GM10847 (cell line): ENCODE results near the gene RHEB.

ENCODE experiments used
- POLR2A ChIP-seq: IDR thresholded peaks from 2 replicates; pipeline ENCODE4 v1.6.1; 2011; ENCODE audit not compliant: insufficient read length; ENCODE audit errors: extremely low read depth

RHEB gene

DNA sequence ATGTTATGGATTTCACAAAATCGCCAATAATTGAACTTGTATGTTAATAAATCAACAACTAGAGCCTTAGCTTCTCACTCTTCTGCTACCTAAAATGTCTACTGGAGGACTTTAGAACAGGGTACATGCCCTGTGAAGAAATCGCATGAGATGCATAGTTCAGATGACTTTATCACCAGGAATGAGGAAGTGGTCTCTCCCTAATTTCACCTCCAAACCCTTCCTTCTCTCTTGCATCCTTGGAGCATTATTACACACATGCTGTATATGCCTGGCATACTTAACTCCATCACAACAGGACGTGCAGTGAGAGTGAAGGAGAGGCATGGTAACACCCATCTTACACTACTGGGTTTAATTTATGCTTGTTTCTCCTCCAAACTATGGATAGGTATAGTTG, 27.8 kb downstream of the RHEB start:
- TF ChIP-seq POLR2A = no peak

DNA sequence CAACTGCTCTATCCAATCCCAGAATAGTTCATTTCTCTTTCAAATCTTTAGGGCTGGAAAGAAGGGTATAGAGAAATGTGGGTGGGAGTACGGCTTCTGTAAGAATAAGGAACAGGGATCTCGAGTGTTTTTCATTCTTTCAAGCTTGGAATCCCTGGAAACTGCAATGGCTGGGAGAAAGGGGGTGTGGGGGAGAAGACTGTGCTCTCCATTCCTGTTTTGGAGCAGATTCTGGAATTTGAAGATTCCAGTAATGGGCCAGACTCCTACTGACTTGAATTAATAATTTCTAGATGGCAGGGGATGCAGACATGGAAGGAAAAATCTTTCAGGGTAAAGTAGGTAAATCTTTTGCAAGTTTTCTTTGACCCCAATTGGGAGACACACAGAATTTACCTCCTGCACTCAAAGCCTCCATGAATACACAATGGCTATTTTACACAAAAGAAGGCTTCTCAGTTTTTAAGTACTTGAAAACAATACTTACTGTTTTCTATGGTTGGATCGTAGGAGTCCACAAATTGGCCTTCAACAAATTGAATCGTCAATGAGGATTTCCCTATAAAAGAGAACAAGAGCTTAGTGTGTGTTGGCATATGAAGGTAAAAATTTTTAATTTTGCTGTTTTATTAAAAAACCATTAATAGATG, 29.1 kb downstream of the RHEB start:
- no peak for TF ChIP-seq POLR2A

DNA sequence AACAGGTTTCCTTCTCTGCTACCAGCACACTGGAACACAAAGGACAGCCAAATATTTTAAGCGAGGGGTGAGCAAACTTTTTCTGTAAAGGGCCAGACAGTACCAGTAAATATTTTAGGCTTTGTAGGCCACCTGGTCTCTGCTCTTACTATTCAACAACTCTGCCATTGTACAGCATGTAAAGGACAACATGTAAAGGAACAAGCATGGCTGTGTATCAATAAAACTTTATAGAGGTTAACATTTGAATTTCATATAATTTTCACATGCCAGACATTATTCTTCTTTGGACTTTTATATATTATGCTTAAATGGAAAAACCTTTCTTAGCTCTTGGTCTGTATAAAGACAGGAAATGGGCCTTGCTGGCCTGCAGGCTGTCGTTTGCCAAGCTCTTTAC, 30.2 kb downstream of the RHEB start:
- TF ChIP-seq POLR2A = no peak

DNA sequence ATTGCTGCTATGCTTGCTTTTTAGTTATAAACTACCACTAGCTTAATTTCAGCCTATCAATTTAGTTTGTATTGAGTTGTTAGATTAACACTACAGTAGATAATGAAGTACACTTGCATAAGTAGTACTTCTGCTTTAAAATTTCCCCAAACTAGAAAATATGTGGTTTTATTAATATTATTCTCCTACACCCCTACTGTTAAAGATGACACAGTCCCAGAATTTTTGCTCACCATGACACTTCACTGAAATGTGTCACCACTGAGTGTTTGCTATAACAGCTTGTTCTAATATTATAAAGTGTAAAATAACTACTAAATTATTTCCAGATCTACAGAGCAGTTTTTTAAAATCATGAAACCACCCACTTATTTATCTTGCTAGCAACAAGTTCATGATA, 31.6 kb downstream of the RHEB start:
- no peak for TF ChIP-seq POLR2A

DNA sequence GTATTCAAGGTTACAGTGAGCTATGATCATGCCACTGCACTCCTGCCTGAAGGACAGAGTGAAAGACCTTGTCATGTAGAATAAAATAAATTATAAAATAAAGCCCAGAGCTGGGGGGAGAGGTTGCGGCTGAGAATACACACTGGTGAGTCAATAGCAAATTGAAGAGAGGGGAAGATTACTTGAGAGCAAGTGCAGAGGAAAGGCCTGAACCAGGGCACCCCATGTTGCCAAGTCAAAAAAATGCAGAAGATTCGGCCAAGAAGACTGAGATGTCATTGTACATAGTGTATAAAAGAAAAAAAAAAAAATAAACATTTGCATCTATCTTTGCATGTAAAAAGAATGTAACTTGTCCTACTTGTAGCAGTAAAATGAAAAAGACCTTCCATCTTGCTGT, 32.5 kb downstream of the RHEB start:
- TF ChIP-seq POLR2A = no peak

DNA sequence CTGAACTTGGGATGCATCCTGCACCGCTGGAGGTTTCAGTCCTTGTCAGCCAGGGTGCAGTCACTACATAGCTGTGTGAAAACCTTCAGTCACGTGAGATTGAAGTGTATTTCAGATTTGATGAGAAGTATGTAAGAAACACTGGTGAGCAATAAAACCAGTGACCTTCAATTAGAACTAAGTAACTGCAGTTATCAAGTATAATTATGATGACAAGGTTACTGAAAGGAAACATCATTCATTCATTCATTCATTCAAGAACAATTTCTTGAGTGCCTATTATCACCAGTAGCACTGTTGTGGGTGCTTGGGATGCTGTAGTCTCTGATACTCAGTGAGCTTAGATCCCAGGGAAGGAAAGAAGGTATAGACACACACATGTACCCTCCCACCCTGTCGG, 33.6 kb downstream of the RHEB start:
- TF ChIP-seq POLR2A = no peak

DNA sequence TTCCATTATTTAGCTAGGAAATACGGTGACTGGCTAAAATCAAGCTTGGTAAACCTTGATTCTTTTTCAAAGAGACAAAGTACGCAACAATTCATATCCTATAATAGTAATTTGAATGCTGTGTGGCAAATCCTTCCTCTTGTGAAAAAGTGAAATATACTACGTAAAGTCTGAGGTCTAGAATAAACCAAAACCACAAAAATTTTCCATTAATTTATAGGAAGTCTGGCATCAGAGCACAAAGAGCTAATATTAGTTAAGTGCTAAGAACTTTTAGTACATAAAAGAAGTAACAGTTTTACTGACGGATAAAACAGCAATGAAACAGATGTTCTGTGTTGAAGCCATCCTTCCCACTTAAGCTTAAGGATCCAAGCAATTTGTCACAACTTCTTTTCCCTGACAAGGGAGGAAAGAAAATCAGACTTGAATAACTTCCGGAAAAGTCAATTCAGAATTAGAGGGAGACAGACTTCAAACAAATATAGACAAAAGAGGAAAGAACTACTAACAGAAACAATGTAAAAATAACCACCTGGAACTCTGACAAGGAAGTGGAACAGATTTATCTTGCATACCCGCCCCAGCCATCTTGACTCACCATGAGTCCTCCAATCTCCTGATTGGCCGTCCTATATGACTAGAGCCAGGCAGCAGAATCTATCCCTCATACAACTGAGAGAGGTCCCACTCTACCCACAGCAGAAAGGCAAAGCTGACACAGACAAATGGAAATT, 34.6 kb downstream of the RHEB start:
- no peak for TF ChIP-seq POLR2A

DNA sequence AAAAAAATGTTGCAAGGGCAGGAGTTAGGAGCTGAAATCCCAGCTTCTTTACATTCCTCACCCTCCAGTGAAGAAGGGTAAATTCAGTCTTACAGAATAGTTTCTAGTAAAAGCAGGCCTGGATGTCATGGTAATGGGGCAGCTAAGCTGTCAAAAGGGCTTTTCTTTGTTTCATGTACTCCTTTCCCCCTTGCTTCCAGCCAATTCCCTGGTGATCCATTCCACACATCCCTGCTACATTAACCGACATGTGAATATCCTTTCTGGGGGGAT, 36.0 kb downstream of the RHEB start:
- no peak for TF ChIP-seq POLR2A

DNA sequence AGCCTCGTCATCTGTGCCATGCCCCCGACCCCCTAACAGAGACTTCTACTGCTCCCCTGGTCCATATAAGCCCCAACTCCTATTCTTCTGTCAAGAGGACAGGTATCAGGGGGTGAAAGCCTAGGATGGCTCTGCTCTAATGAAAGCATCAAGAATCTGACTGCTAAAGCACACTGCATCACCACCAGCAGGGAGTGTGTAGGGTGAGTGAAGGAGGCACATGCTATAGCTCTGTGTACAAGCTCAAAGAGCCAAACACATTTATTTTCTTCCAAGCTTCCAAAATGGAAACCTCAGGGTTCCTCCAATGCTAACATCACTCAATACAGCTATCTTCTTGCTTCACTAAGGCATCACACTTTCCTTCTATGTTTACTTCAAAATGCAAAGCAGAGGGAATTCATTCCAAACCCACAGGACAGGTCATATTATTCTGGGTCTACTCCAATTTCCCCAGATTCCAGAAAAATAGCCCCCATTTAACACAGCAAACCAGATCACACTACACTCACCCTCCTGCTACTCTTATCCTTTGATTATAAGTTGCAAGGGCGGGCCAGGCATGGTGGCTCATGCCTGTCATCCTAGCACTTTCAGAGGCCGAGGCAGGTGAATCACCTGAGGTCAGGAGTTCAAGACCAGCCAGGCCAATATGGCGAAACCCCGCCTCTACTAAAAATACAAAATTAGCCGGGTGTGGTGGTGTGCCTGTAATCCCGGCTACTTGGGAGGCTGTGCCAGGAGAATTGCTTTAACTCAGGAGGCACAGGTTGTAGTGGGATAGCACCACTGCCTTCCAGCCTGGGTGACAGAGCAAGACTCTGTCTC, 36.6 kb downstream of the RHEB start:
- TF ChIP-seq POLR2A = no peak

DNA sequence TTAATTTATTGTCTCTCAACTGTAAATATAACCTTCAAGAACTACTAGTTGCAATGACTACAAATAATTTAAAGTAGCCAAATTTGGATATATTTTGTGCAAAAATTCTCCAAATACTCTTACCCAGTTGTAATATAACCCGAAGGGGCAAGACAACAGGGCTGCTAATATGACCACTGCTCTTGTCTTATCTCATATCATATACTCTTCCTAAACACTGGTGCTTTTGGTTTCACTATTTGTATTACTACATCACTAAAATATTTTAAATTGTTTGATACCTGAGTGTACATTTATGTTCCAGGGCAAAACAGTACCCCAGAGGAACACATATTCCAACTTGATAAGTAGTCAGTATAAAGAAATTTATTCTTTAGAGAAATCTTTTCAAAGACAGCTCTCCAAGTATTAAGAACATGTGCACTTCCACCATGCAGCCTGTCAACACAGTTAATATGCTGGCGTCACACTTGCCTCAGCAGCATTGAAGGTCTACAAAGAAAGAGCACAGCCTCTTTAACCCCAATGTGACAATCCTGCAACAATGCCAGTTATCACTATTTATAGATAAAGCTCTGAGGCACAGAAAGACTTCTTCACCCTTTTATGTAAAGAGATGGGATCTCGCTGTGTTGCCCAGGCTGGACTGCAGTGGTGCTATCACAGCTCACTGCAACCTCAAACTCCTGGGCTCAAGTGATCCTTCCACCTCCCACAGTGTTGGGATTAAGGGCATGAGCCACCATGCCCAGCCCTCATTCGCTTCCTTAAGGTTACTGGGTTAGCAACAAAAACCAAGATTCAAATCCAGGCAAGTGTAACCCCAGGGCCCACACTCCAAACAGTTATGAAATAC, 37.8 kb downstream of the RHEB start:
- no peak for TF ChIP-seq POLR2A

DNA sequence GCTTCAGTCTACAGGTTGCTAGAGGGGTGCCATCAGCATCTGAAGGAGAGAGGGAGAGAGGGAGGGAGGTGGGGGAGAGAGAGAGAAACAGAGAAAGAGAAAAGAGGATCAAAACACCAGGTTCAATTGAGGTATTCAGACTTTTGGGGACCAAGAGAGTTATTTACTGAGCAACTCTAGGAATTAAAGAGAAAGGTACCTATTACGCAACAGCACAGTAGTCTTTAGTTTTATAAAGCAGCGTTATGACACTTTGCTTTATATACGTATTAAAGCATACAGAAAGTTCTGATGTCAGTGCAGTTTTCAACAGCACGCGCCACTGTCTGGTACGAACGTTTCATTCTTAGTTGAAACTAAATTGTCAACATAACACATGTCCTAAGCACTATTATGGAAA, 41.8 kb downstream of the RHEB start:
- no peak for TF ChIP-seq POLR2A

DNA sequence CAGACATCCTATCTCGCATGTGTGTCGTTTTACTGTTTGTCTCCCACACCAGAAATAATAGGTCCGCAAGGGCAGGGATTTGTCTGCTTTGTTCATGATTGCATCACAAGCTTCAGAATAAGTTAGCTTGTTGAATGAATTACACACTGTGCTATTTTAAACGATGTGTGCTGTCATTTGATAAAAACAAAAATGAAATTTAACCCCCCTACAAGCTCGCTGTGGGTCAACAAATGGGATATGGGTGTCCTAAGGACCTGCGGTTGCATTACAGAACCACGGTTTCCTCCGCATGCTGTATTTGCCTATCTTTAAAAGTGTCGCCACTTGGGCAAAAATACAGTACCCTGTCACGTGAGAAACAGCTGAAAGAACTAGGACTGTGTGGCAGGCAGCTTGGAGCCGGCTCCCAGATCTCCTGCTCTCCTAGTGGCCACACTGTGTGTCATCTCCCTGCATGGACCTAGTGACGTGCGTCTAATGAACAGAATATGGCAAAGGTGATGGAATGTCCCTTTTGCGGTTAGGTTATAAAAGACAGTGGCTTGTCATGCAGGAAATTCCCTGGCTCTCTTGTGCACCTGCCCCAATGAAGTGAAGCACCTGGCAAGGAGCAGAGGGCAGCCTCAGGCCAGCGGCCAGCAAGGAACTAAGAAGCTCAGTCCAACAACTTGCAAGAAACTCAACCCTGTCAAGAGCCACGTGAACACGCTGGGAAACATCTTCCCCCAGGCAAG, 46.9 kb downstream of the RHEB start:
- no peak for TF ChIP-seq POLR2A

DNA sequence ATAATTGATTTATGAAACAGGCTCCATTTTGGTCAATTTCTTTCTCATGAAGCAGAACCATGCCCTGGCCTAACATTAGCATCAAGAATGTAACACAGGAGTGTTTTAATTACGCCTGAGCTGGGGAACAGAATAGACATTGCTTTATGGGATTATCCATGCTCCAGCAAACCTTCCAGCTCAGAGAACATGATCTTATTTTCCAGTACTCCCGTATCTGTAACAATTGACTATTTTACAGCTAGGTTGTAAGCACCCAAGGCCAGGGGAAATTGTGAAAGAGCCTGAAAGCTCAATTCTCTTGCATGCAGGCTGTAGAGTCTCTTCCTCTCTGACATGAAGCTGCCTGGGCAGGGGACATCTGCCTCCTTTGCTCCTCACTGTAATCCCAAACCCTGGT, 49.0 kb downstream of the RHEB start:
- no peak for TF ChIP-seq POLR2A

DNA sequence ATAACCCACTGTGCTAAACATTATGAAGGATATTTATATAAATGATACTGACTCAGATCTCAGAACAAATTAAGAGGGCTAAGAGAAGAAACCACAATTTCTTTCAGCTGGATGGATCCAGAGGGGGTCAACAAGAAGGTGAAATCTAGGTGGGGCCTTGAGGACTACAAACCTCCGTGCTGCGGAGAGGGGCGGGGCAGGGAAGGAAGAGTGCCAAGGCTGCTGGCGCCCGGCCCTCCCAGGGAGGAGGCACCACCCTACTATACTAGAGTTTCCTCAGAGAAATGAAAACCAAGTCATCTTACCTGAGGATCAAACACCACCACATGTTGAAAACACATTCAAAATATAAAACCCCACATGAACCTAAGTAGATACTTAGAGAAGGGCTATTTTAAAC, 50.4 kb downstream of the RHEB start:
- TF ChIP-seq POLR2A = no peak
